GM12878 (cell line): Measurements from ENCODE around the gene MIGA2. TPM values are rescaled to one million over a fixed set of nuclear protein-coding genes. Genes with fewer than 3 reads are reported as not detected.

Experiments used
- BCL11A ChIP-seq: IDR thresholded peaks from 2 replicates; pipeline ENCODE4 v1.6.1; 2011; ENCODE audit warnings: low read depth, low read length
- BMI1 ChIP-seq: fragments of 450-650 bp; IDR thresholded peaks from 2 replicates; pipeline ENCODE4 v1.6.1; 2016; ENCODE audit warnings: mild to moderate bottlenecking, moderate library complexity, borderline replicate concordance
- CBX3 ChIP-seq: fragments of 200-600 bp; sonication (generic); IDR thresholded peaks from 2 replicates; pipeline ENCODE4 v1.6.1; 2016; ENCODE audit warnings: low read depth, borderline replicate concordance
- EED ChIP-seq: sonication (generic); IDR thresholded peaks from 2 replicates; pipeline ENCODE4 v1.6.1; 2016; ENCODE audit warnings: antibody characterized with exemption, low read depth
- GATAD2B ChIP-seq: fragments of 450-650 bp; conservative IDR thresholded peaks from 2 replicates; pipeline ENCODE4 v1.6.1; 2017; ENCODE audit warnings: low read depth, mild to moderate bottlenecking, moderate library complexity
- LARP7 ChIP-seq: fragments of 450-650 bp; IDR thresholded peaks from 2 replicates; pipeline ENCODE4 v1.6.1; 2017; ENCODE audit warnings: mild to moderate bottlenecking
- MAX ChIP-seq: IDR thresholded peaks from 2 replicates; pipeline ENCODE4 v1.6.1; 2012; ENCODE audit warnings: low read depth, low read length, improper control_type of control experiment
- MTA2 ChIP-seq: fragments of 450-650 bp; IDR thresholded peaks from 2 replicates; pipeline ENCODE4 v1.6.1; 2016; ENCODE audit warnings: low read depth, mild to moderate bottlenecking, moderate library complexity
- NFYB ChIP-seq: IDR thresholded peaks from 2 replicates; pipeline ENCODE4 v1.6.1; 2011; ENCODE audit warnings: low read depth, mild to moderate bottlenecking, low read length, improper control_type of control experiment, moderate library complexity; ENCODE audit not compliant: insufficient read depth
- NKRF ChIP-seq: fragments of 450-650 bp; conservative IDR thresholded peaks from 2 replicates; pipeline ENCODE4 v1.6.1; 2017; ENCODE audit warnings: mild to moderate bottlenecking, moderate library complexity
- RAD21 ChIP-seq: IDR thresholded peaks from 2 replicates; pipeline ENCODE4 v1.6.1; 2011; ENCODE audit warnings: mild to moderate bottlenecking, low read depth, low read length, moderate library complexity; ENCODE audit not compliant: insufficient read depth
- SIN3A ChIP-seq: IDR thresholded peaks from 2 replicates; pipeline ENCODE4 v1.6.1; 2012; ENCODE audit warnings: low read depth, low read length, improper control_type of control experiment
- SUPT20H ChIP-seq: IDR thresholded peaks from 2 replicates; pipeline ENCODE4 v1.6.1; 2011; ENCODE audit warnings: low read depth, mild to moderate bottlenecking, low read length, moderate library complexity, borderline replicate concordance; ENCODE audit not compliant: control insufficient read depth
- TCF7 ChIP-seq: IDR thresholded peaks from 2 replicates; pipeline ENCODE4 v1.6.1; 2014; ENCODE audit warnings: antibody characterized with exemption, borderline replicate concordance
- ZBTB33 ChIP-seq: fragments of 450-650 bp; IDR thresholded peaks from 2 replicates; pipeline ENCODE4 v1.6.1; 2017; ENCODE audit warnings: mild to moderate bottlenecking
- ZBTB40 ChIP-seq: fragments of 450-650 bp; IDR thresholded peaks from 2 replicates; pipeline ENCODE4 v1.6.1; 2016; ENCODE audit warnings: mild to moderate bottlenecking, moderate library complexity, borderline replicate concordance
- ZNF207 ChIP-seq: fragments of 450-650 bp; IDR thresholded peaks from 2 replicates; pipeline ENCODE4 v1.6.1; 2014; ENCODE audit warnings: antibody characterized with exemption, mild to moderate bottlenecking, borderline replicate concordance
- ZNF622 ChIP-seq: fragments of 450-650 bp; IDR thresholded peaks from 2 replicates; pipeline ENCODE4 v1.6.1; 2017; ENCODE audit warnings: mild to moderate bottlenecking, inconsistent platforms
- ZSCAN29 ChIP-seq: fragments of 450-650 bp; IDR thresholded peaks from 2 replicates; pipeline ENCODE4 v1.6.1; 2017; ENCODE audit warnings: mild to moderate bottlenecking, moderate library complexity
- polyA plus RNA-seq, 11 experiments: library from polyadenylated mRNA; depleted of rRNA in 4 of 11; unstranded in 6 of 11; stranded (reverse) in 5 of 11; fragments of >200 nt; fragmentation: Nextera tagmentation in 4 of 11; fragmentation: Illumina TruSeq in 1 of 11; extraction: Ambion mirVana in 4 of 11; extraction: Trizol in 1 of 11; gene quantifications; 1 replicate in 1 of 11; 2 replicates in 10 of 11; pipeline versions ENCODE4 v1.2.1 to v1.2.3, GENCODE V29; 2011 to 2016; ENCODE audit warnings: inconsistent platforms in 2 of 11, missing spikeins in 2 of 11, low read depth in 1 of 11
- total RNA-seq, 4 experiments: library from RNA; depleted of rRNA in 3 of 4; stranded (reverse); fragments of >200 nt in 3 of 4; fragmentation: Illumina TruSeq in 1 of 4; extraction: Trizol in 1 of 4; gene quantifications; 2 replicates each; pipeline versions ENCODE4 v1.2.1 to v1.2.3, GENCODE V29; 2013 to 2021

Gene MIGA2
- total and polyA plus RNA-seq, 10 of the 15 experiments (the other 5 are each of a cell fraction or from before 2014, with no cell fraction given), result 0.14 to 31.0 (median 12.7) TPM

GRCh38 chr9:129027685-129028191 is 8.7 kb upstream of the MIGA2 start (continued):
- TF ChIP-seq SIN3A (no peak), MAX (no peak), ZBTB33 (no peak), ZBTB40 (no peak), SUPT20H (no peak), MTA2 (no peak), NFYB (no peak), GATAD2B (peak; percentile 91), ZNF622 (no peak), LARP7 (peak; percentile 88), BMI1 (no peak), ZSCAN29 (no peak), ZNF207 (no peak), RAD21 (no peak), NKRF (0 out of 2 replicates have a peak, but pooled peaks have one; percentile 55), CBX3 (no peak), TCF7 (no peak), EED (no peak), BCL11A (no peak)
